GM10248 (cell line): ENCODE measurements around the gene IMPG2.

ENCODE experiments used
- CTCF ChIA-PET: fragments of 300-600 bp; sonication (Branson Sonifier 250); formaldehyde crosslinking; extraction: SDS; loops from one replicate; lab custom pipeline; 2021; ENCODE audit warnings: antibody characterized with exemption; lab: Yijun Ruan, JAX
- POLR2A ChIA-PET: fragments of 350-650 bp; sonication (Branson Sonifier 250); formaldehyde crosslinking; extraction: SDS; loops from one replicate; lab custom pipeline; 2020; ENCODE audit warnings: antibody characterized with exemption; lab: Yijun Ruan, JAX
- DNase-seq: peaks from one replicate; pipeline ENCODE4 v3.0.0; 2012; ENCODE audit errors: extremely low spot score
- CTCF ChIP-seq: IDR thresholded peaks from 2 replicates; pipeline ENCODE4 v1.5.1; 2012; ENCODE audit warnings: mild to moderate bottlenecking, low read depth; ENCODE audit errors: extremely low read depth, missing control alignments, control extremely low read depth

Gene IMPG2

GRCh38 chr3:101270149-101270548, 50.2 kb downstream of the IMPG2 start:
- ChIA-PET CTCF (no interaction called here), POLR2A (no interaction called here)
- DNase-seq, result no peak
- no peak for TF ChIP-seq CTCF

GRCh38 chr3:101268971-101269671, 51.3 kb downstream of the IMPG2 start:
- DNase-seq, result no peak
- CTCF ChIA-PET, result interaction anchor here (1.1 kb wide), 1 partner anchor 11 kb away, joined by 3 read pairs; no protein-coding TSS in a partner anchor
- TF ChIP-seq CTCF, result no peak
- POLR2A ChIA-PET, result no interaction called here

GRCh38 chr3:101268141-101268540, 52.2 kb downstream of the IMPG2 start:
- DNase-seq, result no peak
- ChIA-PET CTCF (interaction anchor here (1.1 kb wide), 1 partner anchor 12 kb away, joined by 3 read pairs; no protein-coding TSS in a partner anchor), POLR2A (no interaction called here)
- TF ChIP-seq CTCF, result no peak

- ChIA-PET POLR2A (no interaction called here), CTCF (no interaction called here)
- DNase-seq, result no peak
- no peak for TF ChIP-seq CTCF
These were observed 53.8 kb downstream of the IMPG2 start for GRCh38 chr3:101266566-101266965.

- ChIA-PET CTCF (interaction anchor here (1.3 kb wide), 1 partner anchor 9 kb away, joined by 4 read pairs; no protein-coding TSS in a partner anchor), POLR2A (no interaction called here)
- DNase-seq, result no peak
These were observed 54.3 kb downstream of the IMPG2 start for GRCh38 chr3:101266071-101266470.

GRCh38 chr3:101262393-101263240, 57.8 kb downstream of the IMPG2 start:
- TF ChIP-seq CTCF, result no peak
- ChIA-PET POLR2A (no interaction called here), CTCF (no interaction called here)
- DNase-seq, result no peak

More at GRCh38 chr3:101266071-101266470, 54.3 kb downstream of the IMPG2 start:
- TF ChIP-seq CTCF, result no peak
